BJ (cell line): ENCODE measurements around the gene SHC2. TPM values are rescaled to one million over a fixed set of nuclear protein-coding genes. Genes with fewer than 3 reads are reported as not detected.

Source experiments
- CTCF ChIA-PET: fragments of 350-600 bp; formaldehyde crosslinking; extraction: SDS; loops from one replicate; lab custom pipeline; 2021; ENCODE audit warnings: antibody characterized with exemption, inconsistent platforms; lab: Yijun Ruan, JAX
- POLR2A ChIA-PET: fragments of 300-600 bp; sonication (Branson Sonifier 250); formaldehyde crosslinking; extraction: SDS; loops from one replicate; lab custom pipeline; 2021; ENCODE audit warnings: antibody characterized with exemption; lab: Charles Lee
- DNase-seq: peaks from one replicate; pipeline ENCODE4 v3.0.0-alpha.2; 2011; ENCODE audit warnings: low read depth
- H3K27me3 ChIP-seq: 2 replicates; pipeline ENCODE4 v1.6.0; 2011; ENCODE audit warnings: low read length; ENCODE audit not compliant: control insufficient read depth, insufficient read depth
- H3K36me3 ChIP-seq: 2 replicates; pipeline ENCODE4 v1.5.1; 2011; ENCODE audit warnings: low read length; ENCODE audit not compliant: control insufficient read depth, insufficient read depth
- H3K4me3 ChIP-seq: 2 replicates; pipeline ENCODE4 v1.5.1; 2011; ENCODE audit warnings: low read depth, mild to moderate bottlenecking, control low read depth, low read length
- CTCF ChIP-seq: IDR thresholded peaks from 2 replicates; pipeline ENCODE4 v1.5.1; 2011; ENCODE audit warnings: low read depth, mild to moderate bottlenecking, control low read depth, inconsistent platforms, low read length, moderate library complexity; ENCODE audit not compliant: insufficient read depth
- polyA plus RNA-seq: library from polyadenylated mRNA; depleted of rRNA; stranded (reverse); fragments of >200 nt; gene quantifications from 2 replicates; pipeline ENCODE4 v1.2.3, GENCODE V29; 2011

SHC2 gene
- polyA plus RNA-seq, 1 experiment: 3.4 TPM

- no peak for TF ChIP-seq CTCF
- Histone ChIP-seq H3K36me3 (no peaks in the 10 kb centered on the region), H3K27me3 (peaks cover 7% of the 10 kb centered on the region), H3K4me3 (no peak overlapping the region)
- no peak for DNase-seq
- ChIA-PET POLR2A (no interaction called here), CTCF (no interaction called here)
Observed at GRCh38 chr19:465056-465816, 4.4 kb upstream of the SHC2 start.

- ChIA-PET CTCF (no interaction called here), POLR2A (no interaction called here)
- Histone ChIP-seq H3K36me3 (no peaks in the 10 kb centered on the region), H3K27me3 (peaks cover 7% of the 10 kb centered on the region), H3K4me3 (no peak overlapping the region)
- no peak for DNase-seq
- TF ChIP-seq CTCF: no peak
Observed at GRCh38 chr19:464208-464545, 3.3 kb upstream of the SHC2 start.

DNA sequence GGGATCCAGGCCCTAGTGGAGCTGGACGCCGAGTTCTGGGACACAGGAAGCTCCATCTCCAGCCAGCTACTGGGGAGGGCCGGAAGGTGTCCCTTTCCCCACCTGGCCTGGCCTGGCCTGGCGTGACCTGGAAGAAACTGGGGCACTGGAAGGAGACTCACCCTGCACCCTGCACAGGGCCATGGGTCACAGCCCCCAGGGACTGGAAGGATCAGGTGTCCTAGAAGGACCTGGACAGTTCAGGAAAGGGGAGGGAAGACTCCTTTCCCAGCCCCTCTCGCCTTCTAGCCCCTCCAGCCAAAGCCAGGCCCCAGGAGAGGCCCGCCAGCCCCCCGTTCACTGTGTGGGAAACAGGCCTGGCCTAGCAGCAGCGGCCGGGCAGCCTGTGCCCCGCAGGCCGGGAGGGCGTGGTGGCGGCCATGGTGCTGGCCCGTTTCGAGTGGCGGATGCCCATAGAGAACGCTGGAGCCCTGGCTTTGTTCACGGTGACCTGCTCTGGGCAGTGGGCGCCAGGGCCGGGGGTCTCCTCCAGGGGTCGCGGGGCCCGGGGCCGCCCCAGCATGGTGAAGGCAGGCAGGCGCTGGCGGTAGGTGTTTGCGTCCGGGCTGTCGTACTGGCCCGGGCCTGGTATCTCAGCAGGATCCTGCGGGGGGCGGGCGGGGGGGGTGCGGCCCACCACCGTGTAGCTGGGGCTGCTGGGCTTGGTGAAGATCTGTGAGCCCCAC lies 2.8 kb upstream of the SHC2 start:
- no peak for TF ChIP-seq CTCF
- no peak for DNase-seq
- Histone ChIP-seq H3K4me3 (no peak overlapping the region), H3K27me3 (peaks cover 7% of the 10 kb centered on the region), H3K36me3 (no peaks in the 10 kb centered on the region)
- ChIA-PET CTCF (interaction anchor here (0.8 to 0.9 kb wide), 2 partner anchors 16 to 22 kb away, joined by 3 read pairs; no protein-coding TSS in a partner anchor), POLR2A (no interaction called here)

- H3K4me3 ChIP-seq: peak overlapping the region; percentile 11
- ChIA-PET POLR2A (no interaction called here), CTCF (no interaction called here)
- no peak for TF ChIP-seq CTCF
- no peak for DNase-seq
- H3K36me3 ChIP-seq: no peaks in the 10 kb centered on the region
- H3K27me3 ChIP-seq: peaks cover 7% of the 10 kb centered on the region
Observed at GRCh38 chr19:461721-462551, 1.1 kb upstream of the SHC2 start.
